ENCODE results near the gene GRB10.

The GRB10 gene

DNA sequence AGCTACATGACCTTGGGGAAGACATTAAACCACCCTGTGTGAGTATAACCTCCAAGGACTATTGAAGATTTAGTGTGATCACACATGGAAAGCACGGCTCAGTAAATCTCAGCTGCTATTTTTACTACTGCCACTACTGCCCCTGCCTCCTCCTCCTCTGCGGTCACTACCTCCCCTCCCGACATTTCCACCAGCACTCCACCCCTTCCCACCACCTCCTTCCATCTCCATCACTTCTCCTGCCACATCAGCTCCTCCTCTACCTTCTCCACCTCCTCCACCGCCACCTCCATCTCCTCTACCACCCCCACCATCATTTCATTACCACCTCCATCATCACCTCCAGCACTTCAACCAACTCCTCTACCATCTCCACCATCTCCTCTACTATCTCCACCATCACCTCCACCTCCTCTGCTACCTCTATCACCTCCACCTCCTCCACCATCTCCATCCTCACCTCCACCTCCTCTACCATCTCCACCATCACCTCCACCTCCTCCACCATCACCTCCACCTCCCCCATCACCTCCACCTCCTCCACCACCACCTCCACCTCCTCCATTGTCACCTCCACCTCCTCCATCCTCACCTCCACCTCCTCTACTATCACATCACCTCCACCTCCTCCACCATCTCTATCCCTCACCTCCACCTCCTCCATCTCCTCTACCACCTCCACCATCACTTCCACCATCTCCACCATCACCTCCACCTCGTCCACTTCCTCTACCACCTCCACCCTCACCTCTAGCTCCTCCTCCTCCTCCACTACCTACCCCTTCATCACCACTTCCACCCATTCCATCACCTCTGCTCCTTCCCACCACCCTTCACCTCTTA, 69.4 kb downstream of the GRB10 start:
- DNase-seq, result no peak

DNA sequence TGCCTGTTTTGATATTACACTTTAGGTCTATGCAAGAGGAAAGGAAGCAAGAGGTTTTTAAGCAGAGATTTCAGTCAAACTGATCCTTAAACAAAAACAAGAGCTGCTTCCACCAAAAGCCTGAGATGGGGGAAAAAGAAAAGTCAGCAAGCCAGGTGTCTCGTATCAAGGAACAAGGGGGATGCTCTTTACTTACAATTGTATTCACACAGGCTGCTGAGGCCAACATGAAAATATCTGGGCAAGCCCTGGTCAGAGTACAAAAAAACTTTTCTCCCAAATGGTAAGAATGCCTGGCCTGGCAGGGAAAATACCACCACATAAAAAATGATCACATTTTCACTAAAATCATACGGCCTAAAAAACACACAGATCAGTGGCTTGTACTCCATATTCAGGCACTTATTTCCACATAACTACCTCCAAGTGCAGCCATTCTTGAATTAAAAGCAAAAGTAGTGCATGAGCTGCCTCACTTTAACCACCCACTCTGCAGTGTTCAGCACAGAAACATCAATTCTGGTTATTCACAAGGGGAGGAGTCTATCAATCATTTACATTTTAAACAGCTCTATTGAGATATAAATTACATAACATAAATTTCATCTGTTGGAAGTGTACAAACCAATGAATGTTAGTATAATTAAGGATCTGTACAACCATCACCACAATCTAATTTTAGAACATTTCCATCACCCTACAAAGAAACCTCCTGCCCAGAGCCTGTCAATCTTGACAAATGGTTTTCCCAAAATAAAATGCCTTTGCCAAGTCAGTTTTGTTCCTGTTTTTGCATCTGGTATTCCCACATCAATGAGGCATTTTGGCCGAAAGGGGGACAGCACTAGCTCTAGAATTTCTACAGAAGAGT, 70.2 kb downstream of the GRB10 start:
- DNase-seq, result no peak

DNA sequence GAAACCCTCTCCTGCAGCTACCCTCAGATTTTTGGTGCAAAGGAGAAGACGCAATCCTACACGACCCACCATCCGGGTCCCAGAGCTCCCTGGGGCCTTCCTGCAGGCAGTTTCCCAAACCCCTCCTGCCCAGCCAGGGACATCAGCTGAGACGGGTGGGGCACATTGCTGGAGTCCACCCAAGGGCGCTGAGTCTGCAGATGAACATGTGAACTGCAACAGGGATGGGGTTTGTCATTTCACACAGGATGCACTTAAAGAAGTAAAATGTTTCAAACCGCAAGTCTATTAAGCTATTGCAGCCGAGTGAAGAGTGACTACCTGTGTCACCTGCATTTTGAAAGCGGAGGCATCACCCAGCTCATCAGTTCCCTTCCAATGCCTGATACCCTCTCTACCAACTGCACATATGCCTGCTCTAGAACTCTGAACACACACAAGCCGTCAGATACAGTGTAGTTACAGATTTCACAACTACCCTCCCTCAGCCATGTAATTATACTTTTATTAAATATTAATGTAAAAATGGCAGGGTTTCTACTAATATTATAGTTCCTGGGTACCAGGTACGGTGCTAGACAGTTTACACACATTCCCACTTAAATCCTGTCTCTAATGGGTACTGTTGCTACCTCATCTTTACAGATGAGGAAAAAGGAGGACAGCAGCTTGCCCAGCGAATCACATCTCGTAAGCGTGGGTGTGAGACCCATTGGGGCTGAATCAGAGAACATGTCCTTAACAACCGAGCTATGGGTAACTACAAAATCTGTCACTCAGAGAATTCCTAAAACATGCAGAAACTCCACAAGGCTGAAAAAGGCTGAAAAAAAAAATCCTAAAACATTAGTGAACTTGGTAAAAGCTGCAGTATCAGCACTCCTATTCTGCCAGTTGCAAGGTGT, 71.2 kb downstream of the GRB10 start:
- no peak for DNase-seq

DNA sequence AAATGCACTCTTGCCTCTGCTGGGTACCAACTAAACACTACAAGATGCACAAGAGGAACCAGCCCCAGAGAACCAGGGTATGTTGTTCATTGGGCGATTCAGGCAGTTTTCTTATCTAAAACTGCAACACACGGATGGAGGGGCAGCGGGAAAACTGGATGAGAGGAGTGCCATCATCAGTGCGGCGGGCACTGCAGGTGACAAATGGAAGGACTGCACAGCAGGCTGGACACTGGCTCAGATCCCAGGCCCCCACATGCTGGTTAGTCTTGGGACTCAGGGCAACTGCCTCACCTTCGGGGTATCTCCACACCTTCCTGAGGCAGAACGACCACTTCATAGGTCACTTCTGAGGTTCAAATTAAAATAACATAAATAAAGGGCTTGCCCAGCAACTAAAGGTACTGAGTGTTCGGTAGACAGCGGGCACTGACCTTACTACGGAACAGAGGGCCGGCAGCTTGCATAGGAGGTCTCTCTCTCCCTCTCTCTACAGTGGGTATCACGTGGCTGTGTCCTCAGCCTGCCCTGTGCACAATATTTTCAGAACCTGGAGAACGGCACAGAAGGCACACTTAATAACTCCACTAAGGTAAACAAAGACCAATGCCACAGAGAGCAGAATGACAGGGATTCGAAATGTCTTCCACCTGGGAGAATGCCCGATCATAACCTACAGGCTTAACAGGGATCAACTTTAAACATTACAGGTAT, 72.1 kb downstream of the GRB10 start:
- peak; percentile 2 for DNase-seq

DNA sequence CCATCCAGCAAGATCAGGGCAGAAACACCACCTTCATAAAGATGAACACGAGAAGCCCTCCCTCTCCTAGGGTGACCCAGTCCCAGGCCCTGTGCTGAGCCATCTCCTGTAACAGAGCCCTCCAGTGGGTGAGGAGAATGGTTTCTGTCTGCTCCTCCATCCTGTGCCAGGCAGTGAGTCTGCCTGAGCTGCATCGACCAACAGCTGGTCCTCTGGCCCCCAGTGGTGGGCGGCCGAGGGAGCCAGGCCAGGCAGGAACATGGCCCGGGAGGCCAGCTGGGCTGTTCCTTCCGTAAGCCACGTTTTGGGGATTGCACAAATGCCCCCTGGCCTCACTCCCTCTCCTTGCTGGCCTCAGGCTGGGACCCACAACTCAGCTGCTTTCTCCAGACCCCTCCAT, 73.5 kb downstream of the GRB10 start:
- no peak for DNase-seq

DNA sequence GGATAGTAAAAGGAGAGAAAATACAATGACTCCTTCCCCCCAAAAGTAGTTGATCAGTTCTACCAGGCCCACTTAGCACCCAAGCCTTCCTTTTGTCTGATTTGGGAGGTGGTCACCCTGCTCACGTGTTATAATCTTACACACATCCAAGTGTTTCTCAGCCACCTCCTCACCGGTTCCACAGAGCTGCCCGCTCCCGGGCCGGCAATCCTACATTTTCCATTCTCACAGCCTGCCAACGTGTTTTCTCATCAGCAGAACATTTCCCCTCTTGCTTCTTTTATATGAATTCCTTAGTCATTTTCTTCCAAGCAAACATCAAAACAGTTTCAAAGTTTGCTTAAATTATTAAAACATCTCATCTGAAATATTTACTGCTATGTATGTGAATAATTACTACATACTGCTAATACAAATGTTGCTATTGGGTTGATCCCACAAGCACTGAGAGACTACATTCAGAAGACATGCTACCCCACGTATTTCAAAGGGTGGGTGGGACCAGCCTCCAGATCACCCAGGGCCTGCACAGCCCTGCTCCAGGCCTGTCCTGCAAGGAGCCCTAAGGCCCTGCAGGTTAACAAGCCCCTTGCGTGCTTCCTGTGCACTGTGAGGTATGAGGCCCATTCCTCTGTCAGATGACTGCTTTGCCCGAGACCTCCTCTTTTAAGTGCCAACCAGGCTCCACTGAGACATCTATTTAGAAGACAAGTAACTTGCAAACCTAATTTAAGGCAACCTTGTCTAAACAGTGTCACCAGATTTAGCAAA, 75.3 kb downstream of the GRB10 start:
- no peak for DNase-seq

DNA sequence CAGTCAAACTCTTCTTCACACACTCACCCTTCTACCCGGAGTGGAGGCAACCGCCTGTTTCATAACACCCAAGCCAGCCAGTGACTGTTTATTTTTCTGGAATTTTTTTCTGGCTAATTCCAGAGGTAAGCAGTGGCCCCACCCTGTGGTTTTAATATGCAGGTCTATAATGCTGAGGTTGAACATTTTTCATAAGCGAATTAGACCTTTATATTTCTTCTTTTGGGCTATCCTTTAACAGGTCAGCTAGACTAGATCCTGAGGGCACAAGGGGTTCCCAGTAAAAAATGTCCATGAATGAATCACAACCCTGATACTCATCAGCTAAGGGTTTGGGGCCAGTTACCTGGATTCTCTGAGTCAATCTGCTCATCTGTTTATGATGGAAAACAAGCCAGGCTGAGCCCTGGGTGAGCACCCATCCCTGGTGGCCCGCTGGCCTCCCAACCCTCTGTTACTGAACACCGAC, 76.2 kb downstream of the GRB10 start:
- no peak for DNase-seq

DNA sequence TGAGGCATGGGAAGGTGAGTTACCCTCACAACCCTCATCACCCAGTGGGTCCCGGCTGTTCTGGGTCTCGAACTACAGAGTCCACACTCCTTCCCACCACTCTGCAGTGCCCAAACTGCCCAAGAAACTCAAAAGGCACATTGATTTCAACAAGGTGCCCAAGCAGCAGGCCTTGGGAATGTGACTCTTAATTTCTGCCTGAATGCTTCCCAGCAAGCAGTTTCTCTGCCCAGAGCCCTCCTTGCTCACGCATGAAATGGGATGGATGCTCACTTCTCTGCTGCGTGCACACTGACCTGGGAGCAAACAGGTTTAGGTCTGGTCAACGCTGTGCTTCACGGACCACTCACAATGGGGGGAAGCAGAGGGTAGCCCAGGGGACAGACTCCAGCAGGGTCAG, 77.9 kb downstream of the GRB10 start:
- no peak for DNase-seq

DNA sequence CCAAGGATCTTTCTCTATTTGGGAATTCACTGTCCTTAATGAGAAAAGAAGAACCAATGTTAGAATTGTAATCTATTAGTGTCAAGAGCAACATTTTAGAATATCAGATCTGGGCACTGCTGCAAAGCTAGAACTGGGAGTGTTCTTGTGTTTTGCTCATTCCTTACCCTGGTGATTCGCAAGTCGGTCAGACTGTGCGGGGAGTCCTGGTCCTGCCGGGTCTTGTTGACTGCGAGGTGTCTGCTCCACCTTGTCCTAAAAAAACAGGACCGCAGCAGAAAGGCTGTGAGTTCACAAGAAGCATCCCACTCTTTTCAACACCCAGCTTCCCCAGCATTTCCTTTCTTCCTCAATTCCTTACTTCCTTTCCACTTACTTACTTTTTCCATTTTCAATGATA, 79.0 kb downstream of the GRB10 start:
- DNase-seq, result no peak

DNA sequence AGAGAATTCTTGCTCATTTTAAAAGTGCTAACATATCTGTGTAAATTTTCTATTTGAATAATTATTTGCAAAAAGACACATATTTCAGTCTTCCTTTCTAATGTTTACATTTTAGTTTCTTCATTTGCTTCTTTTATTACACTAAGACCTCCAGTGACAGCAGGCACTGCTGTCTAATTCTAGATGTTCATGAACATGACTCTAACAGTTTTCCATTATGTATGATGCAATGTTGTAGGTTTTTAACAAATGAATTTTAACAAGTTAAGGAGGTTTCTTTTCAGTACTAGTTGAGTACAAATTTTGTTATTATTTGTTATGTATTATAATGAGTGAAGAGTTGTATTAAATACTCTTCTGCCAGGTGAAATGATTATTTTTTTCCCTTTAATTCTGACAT, 83.6 kb downstream of the GRB10 start:
- no peak for DNase-seq

DNA sequence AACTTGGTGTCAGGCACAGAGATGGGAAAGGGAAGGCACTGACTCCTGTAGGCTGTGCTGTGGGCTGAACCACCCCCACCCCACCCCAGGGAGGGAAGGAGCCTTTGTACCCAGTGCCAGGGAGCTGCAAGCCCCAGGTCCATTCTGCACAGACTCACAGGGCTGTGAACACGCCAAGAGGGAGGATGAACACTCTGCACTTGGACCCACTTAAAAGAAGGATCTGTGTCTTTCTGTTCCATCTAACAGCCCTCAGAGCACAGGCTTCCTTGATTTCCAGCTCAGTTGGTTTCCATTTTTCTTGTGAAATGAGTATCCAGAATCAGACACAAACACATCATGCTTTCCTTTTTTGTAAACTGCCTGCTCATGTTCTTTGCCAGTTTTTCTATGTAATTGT, 84.9 kb downstream of the GRB10 start:
- DNase-seq, result no peak

DNA sequence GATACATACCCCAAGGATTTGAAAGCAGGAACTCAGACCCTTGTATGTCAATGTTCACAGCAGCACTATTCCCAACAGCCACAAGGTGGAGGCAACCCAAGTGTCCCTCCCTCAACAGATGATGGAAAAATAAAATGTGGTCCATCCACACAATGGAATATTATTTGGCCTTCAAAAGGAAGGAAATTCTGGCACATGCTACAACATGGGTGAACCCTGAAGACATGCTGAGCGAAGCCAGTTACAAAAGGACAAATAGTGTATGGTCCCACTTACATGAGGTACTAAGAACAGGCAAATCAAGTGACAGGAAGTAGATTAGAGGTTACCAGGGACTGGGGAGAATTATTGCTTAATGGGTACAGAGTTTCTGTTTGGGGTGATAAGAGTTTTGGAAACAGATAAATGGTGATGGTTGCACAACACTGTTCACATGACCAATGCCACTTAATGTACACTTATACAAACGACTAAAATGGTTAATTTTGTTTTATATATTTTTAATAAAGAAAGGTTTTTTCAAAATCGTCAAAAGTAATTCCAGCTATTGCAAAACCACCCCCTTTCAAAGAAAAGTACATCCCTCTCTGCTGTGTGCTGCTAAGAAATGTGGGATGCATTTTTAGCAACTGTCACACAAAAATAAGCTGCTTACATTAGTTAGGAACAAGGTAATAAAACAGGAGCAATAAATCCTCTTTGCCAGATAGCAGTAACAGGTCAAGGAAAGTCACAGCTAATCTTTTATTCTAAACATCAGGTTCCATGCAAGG, 85.7 kb downstream of the GRB10 start:
- no peak for DNase-seq

DNA sequence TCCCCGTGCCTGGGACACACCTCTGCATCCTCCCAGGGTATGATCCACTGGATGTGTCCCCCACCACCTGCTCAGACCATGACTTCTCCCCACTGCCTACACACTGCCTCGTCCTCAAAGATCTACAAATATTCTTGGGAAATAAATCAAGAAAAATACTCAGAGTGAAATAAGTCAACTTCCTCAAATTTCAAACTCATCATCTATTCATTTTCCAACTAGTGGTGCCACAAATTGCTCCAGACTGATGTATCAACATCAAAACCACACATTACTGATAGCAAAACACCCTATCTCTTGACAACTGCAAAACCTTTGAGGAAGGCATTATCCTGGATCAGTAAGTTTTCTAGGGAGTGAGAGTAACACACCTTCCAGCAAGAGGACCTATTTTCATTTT, 87.7 kb downstream of the GRB10 start:
- no peak for DNase-seq

DNA sequence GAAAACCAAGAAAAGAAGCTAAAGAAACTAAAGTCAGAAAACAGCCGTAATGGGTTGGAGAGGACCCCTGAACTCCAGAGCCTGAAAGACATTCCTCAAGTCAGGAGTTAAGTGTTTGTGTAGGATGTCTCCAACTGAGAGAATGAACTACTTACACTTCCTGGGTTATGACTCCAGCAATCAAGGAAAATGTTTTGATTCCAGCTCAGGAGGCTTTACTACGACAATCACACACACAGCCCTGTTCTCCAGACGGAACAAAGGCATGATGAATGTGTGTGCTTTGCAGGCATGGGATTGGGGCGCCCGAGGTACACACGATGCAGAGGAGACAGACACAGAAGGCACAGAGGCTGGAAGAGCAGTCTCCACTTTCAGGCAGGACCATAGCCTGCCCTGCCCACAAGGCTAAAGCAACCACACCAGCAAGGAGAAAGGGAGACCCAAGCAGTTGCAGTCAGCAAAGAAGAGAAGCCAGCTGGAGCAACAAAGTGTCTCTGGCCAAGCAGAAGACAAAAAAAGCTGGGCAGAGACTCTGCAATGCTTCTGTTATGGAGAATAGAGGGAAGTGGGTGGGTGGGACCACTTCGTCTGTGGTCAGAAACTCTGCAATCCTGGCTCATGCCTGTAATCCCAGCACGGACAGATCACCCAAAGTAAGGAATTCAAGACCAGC, 89.1 kb downstream of the GRB10 start:
- no peak for DNase-seq

DNA sequence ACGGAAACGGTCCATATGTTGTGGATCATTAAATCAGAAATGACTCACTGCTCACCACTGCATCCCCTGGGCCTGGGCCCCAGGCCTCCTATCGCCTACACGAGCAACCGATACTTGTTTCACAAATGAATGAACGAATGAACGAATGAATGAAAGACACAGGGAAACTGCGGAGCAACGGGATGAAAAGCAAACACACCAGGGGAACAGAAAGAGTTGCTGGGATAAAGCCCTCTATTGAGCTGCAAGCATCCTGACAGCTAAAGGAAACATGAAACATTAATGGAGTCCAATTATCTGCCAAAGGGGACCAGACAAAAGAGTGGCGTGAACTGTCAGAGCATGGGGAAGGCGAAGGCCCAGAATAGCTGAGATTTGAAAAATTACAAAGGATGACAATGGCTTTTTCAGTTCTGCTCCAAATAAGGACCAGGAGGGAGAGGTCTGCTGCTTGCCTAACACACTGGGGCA, 92.1 kb downstream of the GRB10 start:
- no peak for DNase-seq

DNA sequence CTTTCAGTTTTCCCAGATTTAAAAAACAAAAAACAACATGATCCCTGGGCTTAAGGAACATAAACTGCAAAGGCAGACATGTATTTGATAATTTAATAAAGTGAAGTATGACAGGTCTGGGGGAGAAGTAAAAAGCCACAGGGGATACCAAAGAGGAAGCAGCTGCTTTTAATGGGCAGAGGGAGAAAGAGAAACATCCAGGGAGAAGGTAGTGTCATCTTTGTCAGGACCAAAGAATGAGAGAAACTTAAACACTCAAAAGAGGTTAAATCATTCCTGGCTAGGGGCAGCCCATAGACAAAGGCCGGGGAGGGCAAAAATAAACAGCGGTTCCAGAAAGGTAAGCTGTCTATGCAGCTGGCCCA, 94.5 kb downstream of the GRB10 start:
- DNase-seq, result no peak

DNA sequence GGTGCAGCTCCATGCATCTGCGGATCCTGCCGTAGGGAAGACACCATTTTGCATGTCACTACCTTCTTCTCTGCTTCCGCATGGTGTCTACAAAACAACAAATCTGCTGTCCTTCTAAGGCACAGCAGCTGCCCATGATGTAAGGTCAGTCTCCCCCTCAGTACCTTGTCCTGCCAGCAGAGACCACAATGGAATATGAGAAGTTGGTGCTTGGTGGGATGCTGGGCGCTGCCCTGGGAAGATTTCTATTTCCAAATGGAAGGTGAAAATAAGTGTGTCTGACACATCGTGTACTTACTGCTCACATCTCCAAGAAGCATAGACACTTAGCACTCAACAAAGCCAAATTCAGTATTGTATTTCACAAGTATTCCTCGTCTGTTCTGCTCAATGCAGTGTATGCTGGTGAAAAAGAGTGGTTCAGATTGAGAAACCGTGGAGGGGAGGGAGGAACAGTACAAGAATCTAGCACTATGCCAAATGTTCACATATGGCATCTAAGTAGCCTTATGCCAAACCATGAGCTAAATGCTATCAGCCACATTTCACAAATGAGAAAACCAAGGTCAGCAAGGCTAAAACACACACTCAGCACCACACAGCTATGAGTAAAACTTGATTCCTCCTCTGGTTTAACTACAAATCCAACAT, 95.0 kb downstream of the GRB10 start:
- no peak for DNase-seq

DNA sequence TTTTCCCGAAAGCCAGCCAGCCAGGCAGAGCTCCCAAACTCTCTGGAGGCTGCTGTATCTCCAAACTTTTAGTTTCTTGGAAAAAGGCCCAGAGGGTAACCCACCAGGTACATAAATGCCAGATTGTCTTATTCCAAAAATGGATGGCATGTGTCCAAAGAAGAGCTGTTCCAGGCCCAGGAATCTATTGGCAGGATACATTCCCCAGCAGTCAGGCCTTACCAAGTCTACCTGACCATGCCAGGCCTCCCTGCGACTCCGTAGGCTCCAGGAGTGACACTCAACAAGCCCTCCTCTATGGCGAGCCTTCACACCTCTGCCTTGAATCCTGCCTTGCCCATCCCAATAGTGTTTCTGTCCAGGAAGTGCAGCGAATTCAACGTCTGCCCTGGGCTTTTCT, 95.6 kb downstream of the GRB10 start:
- DNase-seq, result no peak

Data from NCI-H526 treated with DMSO at 0.1 percent for 48 hours (cell line).